HuH-7.5 (cell line): ENCODE results near the gene TMEM271.

Experiments
- DNase-seq: peaks from one replicate; pipeline ENCODE4 v3.0.0; 2011; ENCODE audit warnings: low spot score

The TMEM271 gene

GRCh38 chr4:533318-534100 lies 42.6 kb downstream of the TMEM271 start:
- DNase-seq: no peak

GRCh38 chr4:532588-533317 lies 43.3 kb downstream of the TMEM271 start:
- no peak for DNase-seq

GRCh38 chr4:531721-532565 lies 44.2 kb downstream of the TMEM271 start:
- no peak for DNase-seq

GRCh38 chr4:531076-531475 lies 45.0 kb downstream of the TMEM271 start:
- DNase-seq: no peak

- DNase-seq: no peak
These were observed 45.9 kb downstream of the TMEM271 start for GRCh38 chr4:530017-530781.

- DNase-seq: no peak
These were observed 46.5 kb downstream of the TMEM271 start for GRCh38 chr4:529563-529962.

- no peak for DNase-seq
These were observed 47.3 kb downstream of the TMEM271 start for GRCh38 chr4:528835-529234.

- no peak for DNase-seq
These were observed 47.8 kb downstream of the TMEM271 start for GRCh38 chr4:528296-528695.

GRCh38 chr4:526971-527460 lies 49.1 kb downstream of the TMEM271 start:
- no peak for DNase-seq

GRCh38 chr4:526189-526909 lies 49.7 kb downstream of the TMEM271 start:
- DNase-seq: no peak

GRCh38 chr4:525660-526059 lies 50.4 kb downstream of the TMEM271 start:
- no peak for DNase-seq

- no peak for DNase-seq
These were observed 51.9 kb downstream of the TMEM271 start for GRCh38 chr4:524196-524595.
